Measurements from ENCODE around the gene ATP6V0E1.
A peak's percentile ranks its signal among the peaks of the same experiment; 100 is the strongest.

ATP6V0E1 gene

DNA sequence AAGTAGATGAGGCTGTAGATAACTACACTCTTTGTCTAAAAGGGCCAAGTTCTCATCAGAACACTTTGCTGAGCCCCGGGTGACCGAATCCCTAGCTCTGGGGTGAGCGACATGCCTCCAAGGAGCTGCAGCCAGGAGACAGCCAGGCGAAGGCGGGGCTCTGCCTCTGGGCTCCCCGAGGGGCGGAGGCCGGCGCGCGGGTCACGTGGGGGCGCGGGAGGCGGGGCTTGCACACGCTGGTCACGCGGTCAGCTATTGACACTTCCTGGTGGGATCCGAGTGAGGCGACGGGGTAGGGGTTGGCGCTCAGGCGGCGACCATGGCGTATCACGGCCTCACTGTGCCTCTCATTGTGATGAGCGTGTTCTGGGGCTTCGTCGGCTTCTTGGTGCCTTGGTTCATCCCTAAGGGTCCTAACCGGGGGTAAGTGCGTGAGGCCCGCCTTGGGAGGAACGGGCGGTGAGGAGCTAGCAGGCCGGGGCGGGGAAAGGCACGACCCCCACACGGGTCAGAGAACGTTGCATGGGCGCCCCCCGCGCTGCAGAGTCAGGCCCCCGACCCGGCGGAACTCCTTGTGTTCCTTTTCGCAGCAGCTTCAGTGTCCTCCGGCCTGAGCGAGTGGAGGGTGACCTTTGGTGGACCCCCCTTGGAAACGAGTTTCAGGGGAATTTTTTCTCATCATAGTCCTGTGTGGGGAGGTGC is at the start of gene ATP6V0E1:
TSS of gene ATP6V0E1 (plus strand) at position 230 of the 702 bp plus-strand sequence. CDS start at position 320, 90 bp downstream.
- no peaks in the 10 kb centered on the region for H3K9me3 ChIP-seq (ENCODE audit: severe bottlenecking)
- peak; percentile 97 for DNase-seq
- H3K27me3 ChIP-seq (ENCODE audit: insufficient read depth, low read depth, severe bottlenecking), result no peaks in the 10 kb centered on the region
- TF ChIP-seq, protein P1, sequence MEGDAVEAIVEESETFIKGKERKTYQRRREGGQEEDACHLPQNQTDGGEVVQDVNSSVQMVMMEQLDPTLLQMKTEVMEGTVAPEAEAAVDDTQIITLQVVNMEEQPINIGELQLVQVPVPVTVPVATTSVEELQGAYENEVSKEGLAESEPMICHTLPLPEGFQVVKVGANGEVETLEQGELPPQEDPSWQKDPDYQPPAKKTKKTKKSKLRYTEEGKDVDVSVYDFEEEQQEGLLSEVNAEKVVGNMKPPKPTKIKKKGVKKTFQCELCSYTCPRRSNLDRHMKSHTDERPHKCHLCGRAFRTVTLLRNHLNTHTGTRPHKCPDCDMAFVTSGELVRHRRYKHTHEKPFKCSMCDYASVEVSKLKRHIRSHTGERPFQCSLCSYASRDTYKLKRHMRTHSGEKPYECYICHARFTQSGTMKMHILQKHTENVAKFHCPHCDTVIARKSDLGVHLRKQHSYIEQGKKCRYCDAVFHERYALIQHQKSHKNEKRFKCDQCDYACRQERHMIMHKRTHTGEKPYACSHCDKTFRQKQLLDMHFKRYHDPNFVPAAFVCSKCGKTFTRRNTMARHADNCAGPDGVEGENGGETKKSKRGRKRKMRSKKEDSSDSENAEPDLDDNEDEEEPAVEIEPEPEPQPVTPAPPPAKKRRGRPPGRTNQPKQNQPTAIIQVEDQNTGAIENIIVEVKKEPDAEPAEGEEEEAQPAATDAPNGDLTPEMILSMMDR (IDR thresholded peaks at IDR 0.05; ENCODE audit: low read depth, low read length), result no peak
- peaks cover 33% of the 10 kb centered on the region for H3K36me3 ChIP-seq
- H3K27ac ChIP-seq, result peak within 1 kb of the TSS; percentile 84
- H3K4me3 ChIP-seq (ENCODE audit: low read depth, low read length), result peak within 1 kb of the TSS; percentile 91

DNA sequence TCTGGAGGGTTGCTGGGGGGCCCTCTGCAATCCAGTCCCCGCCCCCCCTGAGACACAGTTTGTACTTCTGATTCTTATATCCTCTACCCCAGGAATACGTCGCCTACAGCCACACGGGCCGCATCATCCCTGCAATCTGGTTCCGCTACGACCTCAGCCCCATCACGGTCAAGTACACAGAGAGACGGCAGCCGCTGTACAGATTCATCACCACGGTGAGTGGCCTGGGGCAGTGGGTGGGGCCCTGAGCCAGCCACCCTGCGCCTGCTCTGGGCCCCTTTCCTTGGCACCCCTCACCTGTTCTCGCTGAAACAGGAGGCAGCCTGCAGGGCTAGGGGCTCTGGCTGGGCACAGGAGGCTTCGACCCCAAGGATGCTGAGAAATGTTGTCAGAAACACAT is 48.5 kb upstream of the ATP6V0E1 start:
- peaks cover 3% of the 10 kb centered on the region; the same call in 1 of the 2 replicates for H3K36me3 ChIP-seq
- H3K27ac ChIP-seq, result no peak overlapping the region
- no peak for DNase-seq
- TF ChIP-seq, protein P1 (IDR thresholded peaks at IDR 0.05; ENCODE audit: low read depth, low read length), result no peak
- H3K9me3 ChIP-seq (ENCODE audit: severe bottlenecking), result no peaks in the 10 kb centered on the region
- H3K4me3 ChIP-seq (ENCODE audit: low read depth, low read length), result no peak overlapping the region
- H3K27me3 ChIP-seq (ENCODE audit: insufficient read depth, low read depth, severe bottlenecking), result no peaks in the 10 kb centered on the region

DNA sequence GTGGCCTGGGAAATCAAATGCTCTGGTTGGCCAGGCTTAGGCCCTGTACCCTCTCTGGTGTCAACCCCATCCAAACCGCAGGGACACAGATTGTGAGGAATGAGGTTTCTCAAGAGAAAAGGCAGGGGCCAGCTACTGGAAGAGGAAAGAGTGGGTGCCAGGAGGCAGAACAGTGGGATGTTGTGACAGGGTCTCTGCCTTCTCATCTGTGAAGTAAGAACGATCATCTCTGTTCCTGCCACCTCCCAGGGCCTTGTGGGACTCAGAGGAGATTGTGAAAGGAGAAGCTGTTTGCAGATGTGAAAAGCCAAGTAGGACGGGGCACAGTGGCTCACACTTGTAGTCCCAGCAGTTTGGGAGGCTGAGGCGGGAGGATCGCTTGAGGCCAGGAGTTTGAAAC is 47.2 kb upstream of the ATP6V0E1 start:
- Histone ChIP-seq H3K4me3 (ENCODE audit: low read depth, low read length) (no peak overlapping the region), H3K9me3 (ENCODE audit: severe bottlenecking) (no peaks in the 10 kb centered on the region), H3K27me3 (ENCODE audit: insufficient read depth, low read depth, severe bottlenecking) (no peaks in the 10 kb centered on the region), H3K27ac (no peak overlapping the region), H3K36me3 (peaks cover 3% of the 10 kb centered on the region)
- no peak for DNase-seq
- TF ChIP-seq, protein P1 (IDR thresholded peaks at IDR 0.05; ENCODE audit: low read depth, low read length), result no peak

DNA sequence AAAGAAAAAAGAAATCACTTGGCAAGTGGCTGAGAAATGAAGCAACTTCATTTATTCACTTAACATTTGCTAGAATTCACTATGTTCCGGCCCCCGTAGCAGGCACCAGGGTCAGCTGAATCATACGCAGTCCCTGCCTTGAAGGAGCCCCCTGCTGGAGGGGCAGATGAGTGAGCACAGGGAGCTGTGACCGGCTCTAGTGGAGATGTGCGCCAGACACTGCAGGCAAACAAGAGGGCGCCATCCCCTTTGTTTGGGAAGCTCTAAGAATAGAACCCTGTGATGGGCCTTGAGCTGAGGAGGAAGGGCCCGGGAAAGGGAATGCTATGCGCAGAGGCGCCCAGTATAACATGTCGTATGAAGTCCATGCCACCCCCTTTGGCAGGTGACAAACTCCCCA is 44.5 kb upstream of the ATP6V0E1 start:
- Histone ChIP-seq H3K27ac (peak overlapping the region; percentile 60), H3K27me3 (ENCODE audit: insufficient read depth, low read depth, severe bottlenecking) (no peaks in the 10 kb centered on the region), H3K9me3 (ENCODE audit: severe bottlenecking) (no peaks in the 10 kb centered on the region), H3K36me3 (peaks cover 3% of the 10 kb centered on the region), H3K4me3 (ENCODE audit: low read depth, low read length) (no peak overlapping the region)
- TF ChIP-seq, protein P1 (IDR thresholded peaks at IDR 0.05; ENCODE audit: low read depth, low read length), result peak; percentile 57
- DNase-seq, result peak; percentile 64

DNA sequence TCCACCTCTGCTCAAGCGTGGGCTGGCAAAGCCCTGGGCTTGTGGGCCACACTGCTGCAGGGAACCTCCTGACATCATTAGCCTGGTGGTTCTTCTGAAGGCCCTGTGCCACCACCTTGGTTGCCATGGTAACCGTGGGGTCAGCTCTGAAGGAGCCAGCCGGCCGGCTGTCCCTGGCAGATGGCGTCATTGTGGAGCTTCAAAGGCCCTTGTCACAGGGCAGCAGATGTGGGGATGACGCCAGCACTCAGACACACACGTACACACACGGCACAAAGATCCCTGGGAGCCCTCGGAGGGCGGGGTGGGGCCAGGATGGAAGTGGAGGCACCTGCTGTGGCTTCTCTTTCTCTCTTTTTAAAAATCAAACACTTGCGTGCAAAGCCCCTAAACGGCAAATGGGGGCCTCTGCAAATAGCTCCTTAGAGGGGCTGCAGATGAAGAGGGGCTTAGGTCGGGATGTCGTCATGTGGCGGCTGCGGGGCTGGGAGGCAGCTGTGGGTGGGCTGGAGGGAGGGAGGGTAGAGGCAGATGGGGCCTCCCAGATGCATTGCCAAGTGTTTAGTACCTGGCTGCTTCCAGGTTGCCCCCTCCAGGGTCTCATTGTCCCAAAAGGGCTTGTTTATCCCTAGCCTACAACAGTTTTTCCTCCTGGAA is 43.8 kb upstream of the ATP6V0E1 start:
- no peaks in the 10 kb centered on the region for H3K9me3 ChIP-seq (ENCODE audit: severe bottlenecking)
- TF ChIP-seq, protein P1 (IDR thresholded peaks at IDR 0.05; ENCODE audit: low read depth, low read length), result no peak
- peak; percentile 90 for DNase-seq
- no peaks in the 10 kb centered on the region for H3K27me3 ChIP-seq (ENCODE audit: insufficient read depth, low read depth, severe bottlenecking)
- H3K36me3 ChIP-seq, result peaks cover 3% of the 10 kb centered on the region
- peak overlapping the region; percentile 60 for H3K27ac ChIP-seq
- H3K4me3 ChIP-seq (ENCODE audit: low read depth, low read length), result no peak overlapping the region
